SHP77 (cell line): ENCODE results near the gene DNAL4.

ENCODE experiments used
- DNase-seq, 2 experiments: peaks; one replicate each; lab custom pipeline; 2025; lab: John Stamatoyannopoulos, UW

Gene DNAL4

DNA sequence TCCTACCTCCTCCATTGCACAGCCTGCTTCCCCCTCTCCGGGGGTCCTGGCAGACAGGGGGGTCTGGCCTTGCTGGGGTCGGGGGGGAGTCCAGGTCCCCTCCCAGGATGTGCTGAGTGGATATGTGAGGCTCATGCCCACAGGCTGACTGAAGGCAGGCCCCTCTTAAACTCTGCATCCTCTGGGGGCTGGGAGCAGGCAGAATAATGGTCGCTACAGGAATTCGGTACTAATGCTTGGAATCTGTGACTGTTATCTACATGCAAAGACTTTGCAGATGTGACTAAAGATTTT is 36.5 kb downstream of the DNAL4 start:
- no peak for DNase-seq

- no peak for DNase-seq
These were observed 37.1 kb downstream of the DNAL4 start for GRCh38 chr22:38756711-38757463.

GRCh38 chr22:38755911-38756532 is 37.9 kb downstream of the DNAL4 start, which contains the start of gene SUN2:
TSS of gene SUN2 (minus strand) at chr22:38755998. CDS start at chr22:38752628, 3,370 bp downstream.
- DNase-seq = peak; percentile 43 to 83

DNA sequence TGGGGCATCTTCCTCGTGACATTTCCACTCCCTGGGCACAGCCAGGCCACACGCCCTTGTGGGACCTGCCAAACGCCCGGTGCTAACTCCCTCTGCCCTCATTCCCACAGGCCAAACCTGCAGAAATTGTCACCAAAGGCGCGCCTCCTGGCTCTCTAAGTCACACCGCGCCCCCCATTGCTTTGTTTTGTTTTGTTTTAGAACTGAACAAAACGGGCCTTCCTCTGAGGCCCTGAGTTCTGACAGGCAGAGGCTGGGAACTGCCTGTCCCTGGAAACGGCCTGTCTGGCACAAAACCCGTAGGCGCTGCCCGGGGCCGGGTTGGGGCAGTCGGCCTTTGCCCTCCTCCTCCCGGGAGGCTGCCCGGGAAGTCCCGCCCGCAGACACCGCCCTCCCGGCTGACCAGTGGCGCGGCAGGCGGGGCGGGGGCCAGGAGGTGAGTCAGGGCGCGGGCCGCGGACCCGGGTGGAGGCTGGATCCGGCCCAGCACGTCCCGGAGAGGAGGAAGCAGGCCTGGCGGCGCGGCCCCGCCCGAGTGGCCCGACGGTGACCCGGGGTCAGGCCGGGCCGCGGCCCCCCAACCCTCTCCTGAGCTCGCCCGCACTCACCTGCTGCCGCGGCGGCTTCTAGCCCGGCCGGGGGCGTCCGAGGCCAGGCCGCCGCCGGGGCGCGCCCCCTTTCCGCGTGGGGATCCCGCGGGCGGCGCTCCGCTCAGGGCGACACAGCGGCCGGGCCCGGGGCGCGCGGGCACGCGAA is 38.6 kb downstream of the DNAL4 start:
- DNase-seq = peak in 1 of 2 experiments; percentile 18

DNA sequence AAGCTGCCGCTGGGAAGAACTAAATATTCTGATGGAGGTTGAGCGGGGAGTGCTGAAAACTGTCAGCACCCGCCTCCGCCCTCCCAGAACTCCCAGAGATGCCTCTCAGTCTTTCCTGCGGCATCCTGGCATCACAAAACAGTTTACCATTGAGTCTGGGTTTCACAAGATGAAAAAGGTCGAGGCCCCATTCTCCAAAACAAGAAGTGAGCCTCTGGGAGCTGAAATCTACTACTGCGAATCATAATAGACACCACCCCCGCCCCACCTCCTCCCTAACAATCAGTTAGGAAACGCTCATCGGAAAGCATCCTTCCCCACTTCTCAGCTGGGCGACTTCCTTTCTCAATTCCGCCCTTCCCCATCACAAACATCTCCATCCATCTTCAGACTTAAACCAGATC is 39.2 kb downstream of the DNAL4 start:
- DNase-seq = no peak

DNA sequence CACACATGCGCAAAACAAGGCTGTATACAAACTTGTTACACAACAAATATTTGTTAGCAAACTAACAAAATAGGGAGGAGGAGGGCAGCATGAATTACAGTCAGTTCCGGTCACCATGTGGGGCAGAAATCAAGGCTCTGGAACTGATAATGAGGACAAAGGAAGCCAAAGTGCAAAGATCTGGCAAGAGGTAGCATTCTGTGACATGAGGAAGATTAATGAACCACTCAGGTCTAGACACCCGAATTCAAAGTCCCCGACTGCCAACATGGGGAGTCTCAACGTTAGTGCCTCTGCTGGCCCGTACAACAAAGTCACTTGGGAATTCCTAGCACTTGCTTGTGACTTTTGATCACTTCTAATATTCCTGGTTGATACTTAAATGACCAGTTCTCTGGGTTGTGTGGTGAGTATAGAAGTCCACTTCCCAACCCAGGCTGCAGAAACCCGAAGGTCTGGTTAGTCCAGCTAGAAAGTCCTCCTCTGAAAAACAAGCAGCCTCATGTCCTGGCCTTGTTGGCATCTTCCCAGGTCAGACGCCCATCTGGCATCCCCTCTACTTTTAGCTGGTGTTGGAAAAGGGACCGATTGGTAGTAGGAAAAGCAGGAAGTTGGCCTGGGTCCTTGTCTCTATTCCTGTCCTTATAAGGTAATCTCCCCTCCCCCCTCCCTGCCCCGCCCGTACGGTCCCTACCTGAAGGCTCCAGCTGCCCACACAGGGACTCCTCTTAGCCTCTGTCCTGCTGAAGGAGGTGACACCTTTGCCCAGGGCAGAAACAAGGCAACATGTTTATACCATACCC is 39.8 kb downstream of the DNAL4 start:
- peak; percentile 55 to 81 for DNase-seq

- peak; percentile 52 to 85 for DNase-seq
These were observed 42.3 kb downstream of the DNAL4 start for GRCh38 chr22:38751422-38752346.

DNA sequence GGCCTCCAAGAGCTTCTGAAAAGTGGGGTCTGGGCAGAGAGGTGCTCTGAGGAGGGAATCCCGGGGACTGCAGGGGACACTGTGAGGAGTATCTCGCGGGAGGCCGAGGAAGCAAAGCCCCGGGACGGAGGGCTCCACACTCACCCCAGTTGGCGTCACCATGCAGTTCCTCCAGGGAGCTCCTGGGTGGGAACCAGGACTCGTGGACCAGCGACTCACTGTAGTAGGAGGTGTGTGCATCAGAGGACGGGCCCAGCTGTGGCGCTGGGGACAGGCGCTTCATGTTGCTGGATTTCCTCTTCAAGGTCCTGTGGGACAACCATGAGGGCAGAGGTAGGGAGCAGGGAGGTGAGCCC is 42.9 kb downstream of the DNAL4 start:
- DNase-seq = no peak

DNA sequence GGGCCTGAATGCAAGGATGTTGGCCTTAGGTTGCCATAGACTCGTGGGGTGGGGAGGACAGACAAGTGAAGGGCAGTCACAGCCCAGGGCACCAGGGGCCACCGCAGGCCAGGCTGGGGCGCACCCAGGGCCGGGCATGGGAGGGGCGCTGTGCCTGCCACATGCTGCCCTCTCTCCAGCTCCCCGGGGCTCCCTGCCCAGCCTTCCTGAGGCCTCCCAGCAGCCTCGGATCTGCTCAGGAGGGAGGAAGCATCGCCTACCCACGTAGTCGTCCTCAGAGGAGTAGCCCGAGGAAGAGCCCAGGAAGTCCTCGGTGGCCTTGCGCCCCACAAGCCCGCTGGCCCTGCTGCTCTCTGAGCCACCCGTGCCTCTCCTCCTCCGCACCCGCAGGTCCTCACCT is 43.3 kb downstream of the DNAL4 start:
- no peak for DNase-seq

DNA sequence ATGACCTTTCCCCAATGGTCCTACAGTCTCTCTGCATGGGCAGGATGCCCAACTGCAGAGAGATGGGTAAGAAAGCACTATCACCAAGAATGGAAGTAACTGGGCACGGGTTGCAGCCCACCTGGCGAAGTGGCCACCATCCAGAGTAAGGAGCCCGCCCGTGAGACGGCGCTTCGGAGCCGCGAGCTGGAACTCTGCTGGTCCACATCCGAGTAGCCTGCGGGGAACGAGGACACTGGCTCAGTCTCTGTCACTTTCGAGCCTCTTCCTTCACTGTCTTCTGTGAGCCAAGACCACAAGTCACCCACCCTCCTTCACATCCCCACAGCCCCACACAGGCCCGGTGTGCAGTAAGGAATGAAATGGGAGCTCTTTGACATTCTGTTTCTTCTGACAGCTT is 43.8 kb downstream of the DNAL4 start:
- DNase-seq = no peak

- no peak for DNase-seq
These were observed 45.3 kb downstream of the DNAL4 start for GRCh38 chr22:38748487-38749136.

DNA sequence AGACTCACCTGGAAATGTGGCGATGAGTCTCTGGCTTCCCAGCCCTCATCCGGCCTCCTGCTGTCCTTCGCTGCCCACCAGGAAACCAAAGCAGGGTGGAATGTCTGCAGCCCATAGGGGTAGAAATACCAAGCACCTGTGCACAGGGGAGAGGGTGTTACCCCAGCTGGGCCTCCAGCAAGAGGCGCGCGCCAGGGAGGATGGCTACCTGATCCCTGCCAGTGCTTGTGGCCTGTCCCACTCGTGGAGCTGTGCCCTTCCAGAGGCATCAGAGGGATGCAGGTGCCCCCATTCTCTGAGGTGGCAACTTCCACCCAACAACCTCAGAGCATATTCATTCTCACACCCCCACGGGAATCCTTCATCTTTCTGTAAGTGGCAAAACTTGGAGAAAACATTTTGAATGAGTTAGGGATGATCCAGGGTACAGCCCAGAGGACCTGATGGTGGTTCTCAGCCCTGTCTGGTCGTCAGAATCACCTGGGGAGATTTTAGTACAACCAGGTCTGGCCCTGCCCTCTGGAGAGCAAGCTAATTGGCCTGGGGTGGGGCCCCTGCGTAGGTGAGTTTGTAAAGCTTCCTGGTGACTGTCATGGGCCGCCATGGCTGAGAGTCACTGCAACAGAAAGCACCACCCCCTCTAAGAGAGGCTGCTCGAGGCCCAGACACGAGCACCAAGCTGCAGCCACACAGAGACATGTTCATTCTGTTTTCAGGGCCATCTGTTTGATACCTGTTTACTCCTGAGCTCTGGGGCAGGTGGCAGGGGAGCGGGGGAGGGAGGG is 48.1 kb downstream of the DNAL4 start:
- peak; percentile 29 to 43 for DNase-seq

- DNase-seq = no peak
These were observed 49.0 kb downstream of the DNAL4 start for GRCh38 chr22:38744981-38745380.

GRCh38 chr22:38742176-38742942 is 51.6 kb downstream of the DNAL4 start:
- DNase-seq = no peak

DNA sequence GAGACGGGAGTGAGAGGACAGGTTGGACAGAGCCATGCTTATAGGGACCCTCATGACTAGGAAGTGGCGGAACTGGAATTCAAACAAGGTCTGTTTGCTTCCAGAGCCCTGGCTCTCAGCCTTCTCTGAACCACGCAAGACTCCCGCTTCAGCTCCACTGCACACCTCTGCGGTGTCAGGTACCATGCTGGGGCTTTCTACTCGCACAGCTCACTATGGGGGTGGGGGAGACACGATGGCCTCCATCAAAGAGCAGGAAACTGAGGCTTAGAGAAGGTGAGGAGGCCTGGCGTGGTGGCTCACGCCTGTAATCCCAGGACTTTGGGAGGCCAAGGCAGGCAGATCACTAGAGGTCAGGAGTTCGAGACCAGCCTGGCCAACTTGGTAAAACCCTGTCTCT is 52.4 kb downstream of the DNAL4 start:
- no peak for DNase-seq

- no peak for DNase-seq
These were observed 52.8 kb downstream of the DNAL4 start for GRCh38 chr22:38741166-38741565.

DNA sequence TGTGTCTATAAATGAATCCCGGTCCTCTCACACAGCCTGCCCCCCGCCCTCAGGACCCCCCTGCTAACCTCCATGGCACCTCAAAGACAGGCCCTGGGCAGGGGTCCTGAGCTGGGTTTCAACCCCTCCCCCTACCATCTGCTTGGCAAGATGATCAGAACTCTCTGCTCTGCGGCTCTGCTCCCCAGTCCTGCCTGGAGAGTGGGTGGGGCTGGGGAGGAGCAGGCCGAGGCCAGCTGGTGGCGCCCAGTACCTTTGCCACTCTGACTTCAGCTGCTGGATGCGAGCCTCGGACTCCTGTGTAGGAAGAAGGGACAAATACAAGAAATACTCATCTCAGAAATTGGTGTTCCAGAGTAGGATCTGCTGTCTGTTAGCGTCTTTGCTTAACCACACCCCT is 53.2 kb downstream of the DNAL4 start:
- DNase-seq = no peak

GRCh38 chr22:38740116-38740723 is 53.7 kb downstream of the DNAL4 start:
- DNase-seq = no peak
